NCI-H446 (cell line): Measurements from ENCODE around the gene ITPK1.

Experiments used
- DNase-seq, 2 experiments: peaks; one replicate each; lab custom pipeline; 2025; lab: John Stamatoyannopoulos, UW

ITPK1 gene

GRCh38 chr14:93105362-93105761 is 10.4 kb downstream of the ITPK1 start:
- no peak for DNase-seq

GRCh38 chr14:93104961-93105360 is 10.8 kb downstream of the ITPK1 start:
- no peak for DNase-seq

GRCh38 chr14:93103392-93104080 is 12.2 kb downstream of the ITPK1 start:
- no peak for DNase-seq

GRCh38 chr14:93102141-93102540 is 13.6 kb downstream of the ITPK1 start:
- no peak for DNase-seq

GRCh38 chr14:93101181-93101580 is 14.5 kb downstream of the ITPK1 start:
- no peak for DNase-seq

GRCh38 chr14:93100570-93100969 is 15.2 kb downstream of the ITPK1 start:
- DNase-seq = peak in 1 of 2 experiments; percentile 53

- DNase-seq = no peak
These were observed 15.6 kb downstream of the ITPK1 start for GRCh38 chr14:93100100-93100499.

GRCh38 chr14:93099643-93100042 is 16.1 kb downstream of the ITPK1 start:
- DNase-seq = no peak

GRCh38 chr14:93099196-93099595 is 16.5 kb downstream of the ITPK1 start:
- no peak for DNase-seq

- no peak for DNase-seq
These were observed 18.9 kb downstream of the ITPK1 start for GRCh38 chr14:93096691-93097322.

GRCh38 chr14:93095742-93096510 is 19.8 kb downstream of the ITPK1 start:
- no peak for DNase-seq

- no peak for DNase-seq
These were observed 21.4 kb downstream of the ITPK1 start for GRCh38 chr14:93094121-93094918.

- DNase-seq = no peak
These were observed 22.8 kb downstream of the ITPK1 start for GRCh38 chr14:93092606-93093556.

GRCh38 chr14:93091666-93092065 is 24.1 kb downstream of the ITPK1 start:
- no peak for DNase-seq

- DNase-seq = peak; percentile 30 to 36
These were observed 24.7 kb downstream of the ITPK1 start for GRCh38 chr14:93090826-93091555.

- DNase-seq = no peak
These were observed 26.0 kb downstream of the ITPK1 start for GRCh38 chr14:93089521-93090269.

GRCh38 chr14:93086441-93087055 is 29.2 kb downstream of the ITPK1 start:
- no peak for DNase-seq

- DNase-seq = no peak
These were observed 29.8 kb downstream of the ITPK1 start for GRCh38 chr14:93085911-93086310.
